Activated CD4-positive, alpha-beta T cell treated with anti-CD3 and anti-CD28 coated beads for 48 hours (primary cell): Measurements from ENCODE around the gene TSHZ2.

Experiments
- DNase-seq: peaks from one replicate; pipeline ENCODE4 v3.0.0-alpha.2; 2020

Gene TSHZ2

DNA sequence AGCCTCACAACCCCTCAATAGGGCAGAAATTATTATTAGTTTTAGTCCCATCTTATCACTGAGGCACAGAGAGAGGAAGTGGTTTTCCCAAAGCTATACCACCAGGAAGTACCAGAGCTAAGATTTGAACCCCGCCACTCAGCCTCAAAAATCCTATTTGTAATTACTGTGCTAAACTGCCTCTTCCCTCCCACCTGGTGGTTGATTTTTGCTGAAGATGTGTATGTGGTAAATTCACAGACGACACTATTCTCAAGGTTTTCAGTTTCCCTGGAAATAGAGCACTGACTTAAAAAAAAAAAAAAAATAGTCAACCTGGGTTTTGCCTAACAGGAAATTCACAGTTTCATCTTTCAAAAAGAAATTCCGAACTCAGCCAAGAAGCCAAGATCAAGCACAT is 57.9 kb downstream of the TSHZ2 start:
- DNase-seq = peak; percentile 22

DNA sequence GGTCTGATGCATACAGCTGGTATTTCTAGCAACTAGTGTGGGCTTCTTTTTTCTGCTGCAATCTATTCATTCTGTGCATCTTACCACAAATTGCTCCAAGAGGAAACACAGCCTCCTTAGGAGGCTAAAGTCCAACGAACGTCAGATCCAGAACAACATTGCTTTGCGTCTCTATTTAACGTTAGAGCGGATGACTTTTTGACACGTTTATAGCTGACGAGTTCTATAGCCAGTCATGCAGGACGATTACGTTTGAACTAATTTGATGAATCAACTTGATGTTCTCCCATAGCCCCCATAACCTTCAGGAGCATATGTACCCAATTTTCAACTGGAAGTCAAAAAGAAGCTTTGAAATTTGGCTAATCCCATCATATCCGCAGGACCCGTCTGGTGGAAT is 59.9 kb downstream of the TSHZ2 start:
- no peak for DNase-seq

DNA sequence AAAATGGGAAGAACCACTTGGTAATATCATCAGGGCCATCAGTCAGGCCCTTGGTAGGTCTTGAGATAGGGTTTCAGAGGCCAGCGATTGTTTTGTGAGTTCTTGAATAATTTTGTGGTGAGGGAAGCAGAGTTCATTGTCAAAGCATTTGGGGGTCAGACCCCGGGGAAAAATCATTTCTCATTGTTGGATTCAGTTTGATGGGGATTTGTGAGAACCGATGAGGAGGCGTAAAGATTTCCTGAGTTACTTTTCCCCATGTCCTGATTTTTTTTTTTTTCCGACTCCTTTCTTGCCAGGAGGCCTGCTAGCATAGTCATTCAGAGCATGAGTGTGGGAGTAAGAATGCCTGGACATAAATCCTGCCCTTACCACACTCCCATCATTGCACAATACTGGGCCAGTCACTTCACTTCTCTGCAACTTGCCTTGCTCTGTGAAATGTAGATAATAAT is 60.3 kb downstream of the TSHZ2 start:
- DNase-seq = no peak

DNA sequence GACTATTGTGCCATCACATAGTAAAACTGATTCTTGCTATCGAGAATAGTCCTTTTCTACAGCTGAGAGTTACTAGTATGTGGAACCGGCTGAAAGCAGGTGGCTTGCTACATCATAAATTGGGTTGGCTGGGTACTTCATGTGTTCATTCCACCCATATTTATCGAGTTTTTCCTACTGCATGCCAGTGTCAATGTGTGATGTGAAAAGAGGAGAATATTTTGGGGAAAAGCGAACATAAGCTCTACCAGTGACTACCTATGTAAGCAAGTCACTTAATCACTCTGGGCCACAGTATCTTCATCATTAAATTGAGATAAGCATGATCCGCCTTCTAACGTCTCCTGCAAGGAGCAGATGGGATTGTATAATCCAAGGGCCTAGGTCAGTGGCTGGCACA is 61.0 kb downstream of the TSHZ2 start:
- DNase-seq = no peak

DNA sequence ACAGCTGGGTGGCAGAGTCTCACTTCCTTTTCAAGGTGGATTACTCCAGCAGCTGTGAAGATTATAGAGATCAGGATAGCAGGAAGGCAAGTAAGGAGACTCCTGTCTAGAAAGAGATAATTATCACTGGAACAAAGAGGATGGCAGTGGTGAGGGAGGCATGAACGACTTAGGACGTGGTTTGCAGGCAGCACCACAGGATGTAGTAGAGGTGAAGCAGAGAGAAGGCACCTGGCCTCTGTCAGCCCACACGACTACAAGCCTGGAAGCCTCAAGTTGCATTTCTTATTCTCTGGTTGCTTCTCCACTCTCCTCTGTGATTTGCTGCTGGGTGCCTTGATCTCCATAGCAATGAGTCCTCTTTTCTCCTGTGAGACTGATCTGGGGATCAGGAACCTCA is 62.7 kb downstream of the TSHZ2 start:
- peak; percentile 24 for DNase-seq

DNA sequence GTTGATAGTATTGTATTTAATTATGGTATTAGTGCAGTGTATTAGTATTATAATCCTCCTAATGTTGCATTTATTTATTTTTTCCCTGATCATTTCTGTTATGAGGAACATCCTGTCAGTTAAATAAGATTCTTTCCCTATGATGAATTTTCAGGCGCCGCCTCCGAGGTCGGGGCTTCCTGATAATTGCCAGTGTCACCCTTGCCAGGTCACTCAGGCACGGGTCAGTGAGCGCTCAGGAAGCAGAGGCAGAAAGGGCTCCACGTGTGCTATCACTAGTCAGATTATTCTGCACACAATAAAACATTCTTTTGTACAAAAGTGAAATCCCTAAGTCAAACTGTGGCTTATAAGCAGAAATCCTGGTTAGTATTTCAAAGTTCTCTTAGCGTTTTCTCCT is 64.8 kb downstream of the TSHZ2 start:
- DNase-seq = no peak

DNA sequence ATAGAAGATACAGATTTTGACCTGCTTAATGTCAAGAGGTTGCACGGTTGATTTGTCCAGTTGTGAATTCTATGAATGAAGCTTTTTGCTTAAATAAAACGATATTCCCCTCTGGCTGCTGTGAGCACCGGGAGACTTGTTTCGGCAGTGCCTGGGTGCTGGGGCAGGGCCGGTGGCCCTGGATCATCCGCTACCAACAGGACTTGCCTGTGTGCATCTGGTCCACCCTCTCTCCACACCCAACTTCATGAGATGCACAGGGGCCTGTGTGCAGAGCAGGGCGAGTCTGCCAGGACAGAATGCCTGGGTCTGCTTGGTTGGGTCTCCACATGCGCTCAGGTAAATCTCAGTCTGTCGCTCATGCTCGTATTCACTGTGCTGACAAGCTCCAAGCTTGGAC is 65.5 kb downstream of the TSHZ2 start:
- no peak for DNase-seq

DNA sequence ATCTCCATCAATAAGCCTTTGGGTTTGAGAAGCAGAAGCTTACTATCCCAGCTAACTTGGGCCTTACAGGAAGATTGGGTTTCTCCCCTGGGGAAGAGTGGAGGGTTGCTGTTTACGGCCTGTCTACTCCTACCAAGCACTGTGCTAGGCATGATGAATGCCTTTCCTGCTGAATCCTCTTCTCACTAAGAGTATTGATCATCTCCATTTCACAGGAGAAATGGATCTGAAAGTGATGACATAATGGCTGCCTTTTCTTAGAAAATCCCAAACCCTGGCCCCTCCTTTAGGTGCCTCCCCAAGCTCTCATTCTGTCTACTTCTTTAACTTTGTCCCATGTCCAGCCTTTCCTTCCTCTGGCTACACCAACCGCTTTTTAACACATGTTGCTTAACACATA is 66.1 kb downstream of the TSHZ2 start:
- no peak for DNase-seq

DNA sequence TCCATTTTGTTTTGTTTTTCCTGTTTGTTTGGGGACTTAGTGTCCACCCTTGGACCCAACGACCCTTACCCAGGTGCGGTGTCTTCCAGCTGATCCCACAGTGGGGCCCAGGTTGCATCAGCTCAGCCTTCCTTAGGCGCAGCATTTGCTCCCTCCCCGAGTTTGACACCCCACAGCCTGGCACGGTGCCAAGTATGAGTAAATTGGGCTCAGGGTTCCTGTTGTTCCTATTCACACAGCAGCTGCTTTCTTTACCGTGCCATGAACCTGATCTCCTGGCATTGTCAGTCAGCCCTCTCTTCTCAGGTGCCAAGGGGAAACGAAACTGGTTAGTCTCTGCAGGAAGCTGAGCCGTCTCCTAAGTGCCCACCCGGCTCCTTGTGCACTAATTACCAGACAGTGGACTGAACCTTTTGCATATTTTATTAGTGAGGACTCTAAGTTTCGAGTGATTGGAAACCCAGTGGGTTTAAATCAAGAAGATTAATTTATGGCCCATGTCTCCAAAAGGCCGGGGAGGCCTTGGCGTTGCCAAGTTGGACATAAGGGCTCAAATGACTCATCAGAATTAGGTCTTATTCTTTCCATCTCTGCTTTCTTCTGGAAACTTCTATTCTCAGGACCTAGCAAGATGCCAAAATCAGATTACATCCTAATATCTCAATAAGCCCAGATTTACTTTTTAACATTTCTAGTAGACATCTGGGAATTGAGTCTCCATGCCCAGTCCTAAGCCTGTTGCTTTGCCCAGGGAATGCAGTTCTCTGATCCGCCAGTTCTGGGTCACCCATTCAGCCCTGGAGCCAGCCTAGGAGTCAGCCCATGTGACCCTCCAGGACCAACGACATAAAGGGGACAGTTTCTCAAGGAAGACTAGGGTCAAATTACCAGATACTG is 68.8 kb downstream of the TSHZ2 start:
- peak; percentile 20 for DNase-seq

DNA sequence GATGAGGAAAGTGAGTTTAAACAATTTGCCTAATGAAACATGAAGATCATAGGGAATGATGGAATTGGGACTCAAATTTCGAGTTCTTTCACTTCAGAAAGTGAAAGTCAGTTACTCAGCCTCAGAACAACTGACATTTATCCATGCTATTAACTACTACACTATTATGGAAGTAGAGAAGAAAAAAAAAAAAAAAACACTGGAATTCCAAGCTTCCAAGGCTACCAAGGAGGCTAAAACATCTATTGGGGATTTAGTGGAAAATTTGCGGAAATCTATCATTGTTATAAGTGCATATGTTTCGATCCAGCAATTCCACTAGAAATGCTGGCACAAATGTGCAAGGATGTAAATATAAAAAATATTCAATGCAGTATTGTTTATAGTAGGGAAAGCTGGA is 70.4 kb downstream of the TSHZ2 start:
- no peak for DNase-seq

DNA sequence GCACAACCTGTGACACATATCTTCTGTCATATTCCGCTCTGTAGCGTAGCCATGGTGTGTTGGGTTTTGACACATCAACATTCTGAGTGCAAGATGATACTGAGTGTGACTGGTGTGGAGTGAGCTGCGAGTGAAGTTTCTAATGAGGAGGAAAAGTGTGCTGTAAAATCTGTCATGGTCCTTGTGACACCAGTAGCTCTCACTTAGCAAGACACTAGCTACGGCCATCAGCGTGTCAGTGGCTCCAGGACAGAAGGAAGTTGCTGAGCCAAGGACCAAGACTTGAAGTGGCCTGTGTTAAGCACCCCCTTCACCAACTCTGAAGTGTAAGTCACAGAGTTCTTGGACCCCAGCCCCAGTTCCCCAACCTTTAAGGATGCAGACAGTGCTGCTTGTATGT is 72.1 kb downstream of the TSHZ2 start:
- no peak for DNase-seq

DNA sequence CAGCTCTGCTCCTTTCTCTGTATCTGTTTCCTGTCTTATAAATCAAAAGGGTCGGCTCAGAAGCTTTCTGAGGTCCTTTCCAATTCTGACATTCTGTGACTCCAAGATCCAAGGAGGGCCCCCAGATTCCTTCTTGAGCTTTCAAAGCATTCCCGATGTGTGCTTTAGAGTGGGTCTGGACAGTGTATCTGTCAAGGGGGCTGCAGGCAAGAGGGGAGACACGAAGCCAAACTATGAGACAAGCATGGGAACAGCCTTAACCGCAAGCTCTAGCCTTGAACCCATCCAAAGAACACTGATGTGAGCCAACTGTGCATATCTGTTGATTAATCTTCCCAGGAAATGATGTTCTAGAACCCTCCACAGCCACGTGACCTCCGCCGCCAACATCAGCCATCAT is 73.8 kb downstream of the TSHZ2 start:
- no peak for DNase-seq

DNA sequence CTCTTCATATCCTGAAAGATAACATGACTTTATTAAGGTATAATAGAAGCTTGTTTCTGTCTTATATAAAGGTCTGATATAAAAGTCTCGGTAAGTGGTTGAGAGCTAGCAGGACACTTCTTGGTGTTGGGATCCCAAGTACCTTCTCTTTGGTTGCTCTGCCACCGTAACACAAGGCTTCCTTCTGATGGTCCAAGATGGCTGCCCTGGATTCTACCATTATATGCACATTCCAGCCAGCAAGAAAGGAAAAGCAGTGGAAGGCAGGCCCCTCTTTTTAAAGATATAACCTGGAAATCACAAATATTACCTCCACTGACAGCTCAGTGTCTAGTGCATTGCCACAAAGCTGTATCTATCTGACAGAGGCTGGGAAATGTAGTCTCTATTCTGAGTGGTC is 75.0 kb downstream of the TSHZ2 start:
- DNase-seq = no peak

DNA sequence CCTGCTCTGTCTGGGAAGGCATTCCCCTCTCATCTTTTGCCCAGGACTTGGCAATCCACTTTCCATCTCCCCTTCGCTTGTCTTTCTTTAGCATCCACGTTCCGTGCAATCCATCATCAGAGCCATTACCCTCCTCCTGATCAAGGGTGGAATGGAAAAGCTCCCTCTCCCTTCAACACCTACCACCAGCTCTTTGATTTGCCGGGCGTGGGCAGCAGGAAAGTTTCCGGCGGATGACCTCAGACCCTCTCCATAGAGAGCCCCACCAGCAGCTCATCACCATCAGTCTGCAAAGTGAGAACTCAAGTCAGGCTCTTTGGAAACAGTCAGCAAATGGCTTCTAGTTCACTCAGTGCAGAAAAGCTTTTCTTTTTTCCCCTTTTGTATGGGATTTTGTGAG is 76.2 kb downstream of the TSHZ2 start:
- DNase-seq = no peak

DNA sequence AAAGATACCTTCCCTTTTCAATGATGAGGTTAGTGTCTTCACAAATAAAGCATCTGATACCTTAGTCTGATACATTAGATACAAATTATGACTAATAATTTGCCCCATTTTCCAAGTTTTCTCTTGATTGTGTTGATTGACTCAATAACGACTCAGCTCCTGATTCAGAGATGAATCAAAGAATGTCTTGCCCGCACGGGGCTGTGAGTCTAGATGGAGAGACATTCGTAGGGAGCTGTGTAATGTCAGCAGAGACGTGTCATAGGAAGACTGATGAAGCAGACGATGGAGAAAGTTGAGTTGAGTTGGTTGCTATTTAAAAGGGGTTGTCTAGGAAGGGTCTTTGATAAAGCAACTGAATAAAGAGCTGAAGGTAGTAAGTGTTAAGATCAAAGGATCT is 78.2 kb downstream of the TSHZ2 start:
- peak; percentile 41 for DNase-seq

DNA sequence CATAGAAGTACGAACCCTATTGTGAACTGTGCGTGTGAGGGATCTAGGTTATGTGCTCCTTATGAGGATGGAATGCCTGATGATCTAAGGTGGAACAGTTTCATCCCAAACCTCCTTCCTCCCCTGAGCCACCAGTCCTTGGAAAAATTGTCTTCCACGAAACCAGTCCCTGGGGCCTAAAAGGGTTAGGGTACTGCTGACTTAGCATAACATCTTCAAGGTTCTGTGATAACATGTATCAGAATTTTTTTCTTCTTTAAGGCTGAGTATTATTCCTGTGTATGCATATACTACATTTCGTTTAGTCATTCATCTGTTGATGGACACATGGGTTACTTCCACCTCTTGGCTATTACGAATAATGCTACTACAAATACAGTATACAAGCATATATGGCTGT is 80.2 kb downstream of the TSHZ2 start:
- no peak for DNase-seq

DNA sequence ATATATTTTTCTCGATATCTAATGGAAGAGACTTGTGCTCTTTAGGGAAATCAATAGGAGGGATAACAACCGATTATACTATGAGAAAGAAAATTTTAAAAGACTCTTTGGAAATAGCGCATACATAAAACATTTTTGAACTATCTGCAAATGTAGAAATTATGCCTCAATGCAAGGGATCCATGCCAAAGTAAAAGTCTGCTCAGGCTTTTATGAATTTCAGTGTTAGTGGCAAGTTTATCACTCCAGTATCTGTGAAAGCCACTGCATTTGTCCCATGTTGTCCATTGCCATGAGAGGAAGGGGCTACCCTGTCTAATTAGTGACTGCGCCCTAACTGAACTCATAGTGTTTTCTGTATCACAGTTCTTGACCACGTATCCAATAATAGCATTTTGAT is 81.4 kb downstream of the TSHZ2 start:
- DNase-seq = no peak

DNA sequence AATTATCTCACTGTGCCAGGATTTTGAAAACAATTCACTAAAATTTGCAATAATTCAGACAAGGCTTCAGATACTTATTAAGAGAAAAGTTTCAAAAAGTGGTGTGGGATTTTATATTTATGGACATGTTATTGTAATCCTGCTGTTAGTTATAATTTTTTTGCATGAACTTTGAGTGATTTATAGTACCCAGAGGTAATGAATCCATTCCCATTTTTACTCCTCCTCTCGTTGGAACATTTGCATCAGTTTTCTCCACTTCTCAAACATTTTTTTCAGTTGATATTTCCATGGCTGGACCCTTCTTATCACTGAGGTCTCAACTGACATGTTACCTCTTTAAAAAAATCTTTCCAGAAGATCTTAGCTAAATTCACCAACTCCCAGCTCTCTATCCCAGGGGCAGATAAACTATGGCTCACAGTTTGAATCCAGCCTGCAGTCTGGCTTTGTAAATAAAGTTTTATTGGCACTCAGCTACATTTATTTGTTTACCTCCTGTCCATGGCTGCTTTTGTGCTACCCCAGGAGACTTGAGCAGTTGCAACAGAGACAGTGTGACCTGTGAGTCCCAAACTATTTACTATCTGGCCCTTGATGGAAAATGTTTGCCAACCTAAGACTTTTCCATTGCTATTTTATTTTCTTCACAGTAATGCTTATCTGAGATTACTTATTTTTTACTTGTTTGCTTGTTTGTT is 83.4 kb downstream of the TSHZ2 start:
- DNase-seq = no peak

DNA sequence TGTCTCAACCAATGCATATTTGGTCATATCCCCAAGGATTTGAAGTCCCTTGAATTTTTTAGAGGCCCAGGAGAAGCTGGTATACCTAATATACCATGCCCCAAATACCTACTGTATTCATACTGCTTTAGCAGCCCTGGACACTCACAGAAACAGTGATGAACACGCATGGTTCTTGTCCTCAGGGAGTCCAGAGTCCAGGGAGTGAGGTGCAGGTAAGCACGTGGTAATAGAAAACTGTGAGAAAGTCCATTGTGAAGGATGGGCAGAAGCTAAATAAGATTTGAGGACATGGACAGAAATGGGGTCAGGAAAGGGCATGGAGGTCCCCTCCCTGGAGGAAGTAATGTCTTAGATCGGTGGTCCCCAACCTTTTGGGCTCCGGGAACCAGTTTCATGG is 85.4 kb downstream of the TSHZ2 start:
- DNase-seq = no peak

DNA sequence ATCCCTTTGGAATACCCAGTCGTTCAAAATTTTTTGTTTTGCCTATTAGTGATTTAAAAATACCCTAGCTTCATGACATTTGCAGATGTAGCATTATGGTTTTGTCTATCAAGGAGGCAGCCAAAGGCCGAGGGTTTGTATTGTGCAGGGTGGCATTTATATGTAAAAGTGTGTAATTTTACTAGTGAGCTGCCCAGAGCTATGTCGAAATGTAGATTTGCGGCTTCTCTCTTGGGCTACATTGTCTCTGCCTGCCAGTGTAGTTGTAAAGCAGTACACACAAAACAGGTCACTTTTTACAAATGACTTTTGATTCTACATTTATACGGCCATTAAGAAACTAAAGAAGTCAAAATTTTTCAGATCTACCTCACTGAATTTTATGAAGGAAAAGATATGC is 87.7 kb downstream of the TSHZ2 start:
- DNase-seq = no peak

DNA sequence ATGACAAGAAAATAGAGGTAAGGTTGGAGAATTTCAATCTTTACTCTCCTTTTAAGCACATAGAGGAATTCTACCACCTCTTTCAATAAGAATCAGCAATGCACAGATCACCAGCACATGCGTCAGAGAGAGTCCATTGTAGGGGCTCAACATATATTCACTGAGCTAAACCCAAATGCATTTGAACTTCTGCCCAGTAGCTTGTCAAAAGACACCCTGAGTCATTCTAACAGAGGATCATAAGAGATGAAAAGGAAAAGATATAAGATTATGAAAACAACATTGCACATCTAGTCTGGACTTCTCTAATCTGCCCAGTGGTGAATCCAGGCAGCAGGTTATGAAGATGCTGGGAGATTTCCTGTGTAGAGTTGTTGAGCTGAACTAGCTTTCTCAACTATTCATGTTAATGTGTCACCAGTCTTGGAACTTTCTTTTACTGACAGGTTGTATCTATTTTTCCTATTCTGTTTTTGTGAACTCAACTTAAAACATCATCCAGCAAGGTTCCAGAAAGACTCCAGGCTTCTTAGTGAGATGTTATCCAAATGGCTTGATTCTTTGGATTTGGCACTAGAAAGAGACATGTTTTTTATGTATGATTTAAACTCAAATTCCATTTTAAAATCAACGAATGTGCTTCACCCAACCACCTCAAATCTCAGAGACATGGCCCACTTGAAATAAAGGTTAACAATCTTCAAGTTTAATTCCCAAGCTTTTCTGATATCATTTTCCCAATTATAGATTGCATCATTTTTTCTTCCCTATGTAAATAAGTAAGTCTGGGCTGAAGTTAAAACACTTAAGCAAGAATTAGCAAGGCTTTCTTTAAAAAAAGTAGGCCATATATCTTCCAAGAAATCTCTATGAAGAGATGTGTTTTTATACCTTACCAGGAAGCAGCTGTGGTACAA is 89.3 kb downstream of the TSHZ2 start:
- no peak for DNase-seq

DNA sequence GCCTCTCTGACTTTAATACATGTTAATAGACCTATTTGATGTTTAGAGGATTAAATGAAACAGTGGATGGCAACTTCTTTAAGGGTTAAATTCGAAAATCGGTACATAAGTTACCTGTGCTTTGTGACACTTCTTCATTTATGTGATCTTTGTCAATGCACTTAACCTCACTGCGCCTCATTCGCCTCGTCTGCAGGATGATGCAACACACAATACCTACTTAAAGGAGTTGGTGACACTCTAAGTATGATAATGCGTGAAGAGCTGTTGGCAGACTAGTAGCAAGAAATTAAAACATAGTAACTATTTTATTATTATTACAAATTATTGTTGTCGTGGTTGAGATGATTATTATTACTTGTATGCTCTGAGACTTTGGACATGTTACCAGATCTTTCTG is 92.8 kb downstream of the TSHZ2 start:
- no peak for DNase-seq

DNA sequence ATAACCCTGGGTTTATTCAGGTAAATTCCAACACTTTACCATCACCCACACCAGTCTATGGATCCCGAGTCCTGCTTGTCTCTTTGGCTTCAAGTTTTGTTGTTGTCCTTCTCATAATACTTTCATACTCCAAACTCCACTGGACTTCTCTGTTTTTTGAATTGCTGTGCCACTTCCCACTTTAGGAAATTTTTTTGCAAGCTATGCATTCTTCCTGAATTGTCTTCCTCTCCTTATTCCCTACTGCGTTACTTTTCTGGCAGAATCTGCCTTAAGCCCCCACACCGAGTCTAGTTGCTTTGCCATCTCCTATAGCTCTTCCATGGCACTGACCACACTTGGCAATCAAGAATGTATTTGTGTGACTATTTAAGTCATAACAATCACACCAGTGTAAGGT is 96.1 kb downstream of the TSHZ2 start:
- DNase-seq = no peak
